ES-I3 (cell line): Measurements from ENCODE around the gene COL1A2.
A peak's percentile ranks its signal among the peaks of the same experiment; 100 is the strongest.

ENCODE experiments used
- H3K36me3 ChIP-seq: 2 replicates; pipeline ENCODE4 v1.6.1; 2013; ENCODE audit warnings: mild to moderate bottlenecking, low read length, control low read depth, moderate library complexity; ENCODE audit not compliant: insufficient read depth
- H3K4me1 ChIP-seq: 2 replicates; pipeline ENCODE4 v1.6.1; 2013; ENCODE audit warnings: mild to moderate bottlenecking, control low read depth, low read length; ENCODE audit not compliant: insufficient read depth
- H3K9ac ChIP-seq: 2 replicates; pipeline ENCODE4 v1.6.1; 2013; ENCODE audit warnings: low read depth, mild to moderate bottlenecking, low read length, moderate library complexity
- H3K9me3 ChIP-seq: 2 replicates; pipeline ENCODE4 v1.6.1; 2013; ENCODE audit warnings: mild to moderate bottlenecking, low read length, moderate library complexity; ENCODE audit not compliant: control insufficient read depth, insufficient read depth

The COL1A2 gene

DNA sequence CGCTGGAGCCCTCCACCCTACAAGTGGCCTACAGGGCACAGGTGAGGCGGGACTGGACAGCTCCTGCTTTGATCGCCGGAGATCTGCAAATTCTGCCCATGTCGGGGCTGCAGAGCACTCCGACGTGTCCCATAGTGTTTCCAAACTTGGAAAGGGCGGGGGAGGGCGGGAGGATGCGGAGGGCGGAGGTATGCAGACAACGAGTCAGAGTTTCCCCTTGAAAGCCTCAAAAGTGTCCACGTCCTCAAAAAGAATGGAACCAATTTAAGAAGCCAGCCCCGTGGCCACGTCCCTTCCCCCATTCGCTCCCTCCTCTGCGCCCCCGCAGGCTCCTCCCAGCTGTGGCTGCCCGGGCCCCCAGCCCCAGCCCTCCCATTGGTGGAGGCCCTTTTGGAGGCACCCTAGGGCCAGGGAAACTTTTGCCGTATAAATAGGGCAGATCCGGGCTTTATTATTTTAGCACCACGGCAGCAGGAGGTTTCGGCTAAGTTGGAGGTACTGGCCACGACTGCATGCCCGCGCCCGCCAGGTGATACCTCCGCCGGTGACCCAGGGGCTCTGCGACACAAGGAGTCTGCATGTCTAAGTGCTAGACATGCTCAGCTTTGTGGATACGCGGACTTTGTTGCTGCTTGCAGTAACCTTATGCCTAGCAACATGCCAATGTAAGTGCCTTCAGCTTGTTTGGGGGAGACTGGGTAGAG lies at the start of gene COL1A2:
TSS of gene COL1A2 (plus strand) at position 459 of the 704 bp plus-strand sequence. CDS start at position 596, 137 bp downstream.
- Histone ChIP-seq H3K9me3 (no peaks in the 10 kb centered on the region), H3K36me3 (no peaks in the 10 kb centered on the region), H3K9ac (peak within 1 kb of the TSS; percentile 93), H3K4me1 (peaks cover 8% of the 10 kb centered on the region)

DNA sequence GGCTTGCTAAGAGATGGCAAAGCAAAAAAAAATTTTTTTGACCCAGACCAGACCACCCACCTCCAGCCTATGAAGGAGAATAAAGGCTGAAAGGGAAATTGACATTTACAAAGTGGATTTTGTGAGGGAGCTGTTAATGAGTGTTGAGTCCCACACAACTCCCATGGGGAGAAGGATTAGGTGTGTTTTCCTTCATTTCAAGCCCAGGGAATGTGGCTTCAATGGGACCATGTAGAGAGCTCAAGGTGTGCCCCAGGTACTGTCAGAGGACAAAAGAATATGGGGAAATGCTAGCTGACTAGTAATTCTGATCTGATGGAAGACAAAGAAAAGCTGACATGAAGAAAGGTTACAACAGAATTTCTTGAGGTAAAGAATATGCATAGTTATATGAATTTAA lies 48.8 kb upstream of the COL1A2 start:
- H3K36me3 ChIP-seq: no peaks in the 10 kb centered on the region
- no peaks in the 10 kb centered on the region; the same call in 1 of the 2 replicates for H3K9me3 ChIP-seq
- H3K4me1 ChIP-seq: peaks cover 7% of the 10 kb centered on the region
- H3K9ac ChIP-seq: no peak overlapping the region

DNA sequence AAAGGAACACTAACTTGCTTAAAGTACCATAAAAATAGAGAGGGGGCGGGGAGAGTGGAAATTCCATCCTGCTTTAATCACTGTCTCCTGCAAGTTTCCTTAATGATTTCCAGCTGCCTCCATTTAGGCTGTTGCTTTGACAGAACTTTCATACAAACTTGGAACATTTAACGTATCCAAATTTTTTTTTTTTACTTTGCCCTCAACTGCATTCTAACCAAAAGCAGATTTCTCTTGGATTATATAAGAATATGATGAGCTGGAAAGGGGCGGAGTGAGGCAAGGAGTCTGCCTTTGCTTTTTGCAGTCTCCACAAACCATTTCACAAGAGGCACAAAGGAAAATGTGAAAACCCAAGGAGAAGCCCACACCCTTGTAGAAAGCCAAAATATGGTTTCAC lies 46.6 kb upstream of the COL1A2 start:
- H3K9me3 ChIP-seq: no peaks in the 10 kb centered on the region; the same call in 1 of the 2 replicates

DNA sequence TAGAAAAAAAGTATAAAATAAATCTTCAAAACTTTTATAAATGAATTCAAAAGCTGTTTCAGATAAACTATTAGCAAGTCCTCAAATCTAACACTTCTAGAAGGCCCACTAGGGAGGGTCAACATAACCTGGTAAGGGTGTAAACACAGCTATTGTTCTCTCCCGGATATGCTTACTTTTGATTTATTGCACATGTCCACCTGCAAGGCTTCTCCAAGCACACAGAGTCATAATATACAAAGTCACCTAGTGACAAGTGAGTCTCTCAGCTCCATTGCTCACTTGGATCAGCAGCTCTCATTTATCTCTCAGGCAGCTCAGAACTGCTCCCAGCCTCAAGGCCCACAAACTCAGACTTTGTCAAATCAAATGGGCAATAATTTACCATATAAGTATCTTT lies 44.0 kb upstream of the COL1A2 start:
- Histone ChIP-seq H3K9me3 (no peaks in the 10 kb centered on the region; the same call in 1 of the 2 replicates), H3K36me3 (no peaks in the 10 kb centered on the region), H3K4me1 (peaks cover 7% of the 10 kb centered on the region), H3K9ac (no peak overlapping the region)

More for the DNA sequence above, 46.6 kb upstream of the COL1A2 start:
- Histone ChIP-seq H3K9ac (no peak overlapping the region), H3K36me3 (no peaks in the 10 kb centered on the region), H3K4me1 (peaks cover 7% of the 10 kb centered on the region)

DNA sequence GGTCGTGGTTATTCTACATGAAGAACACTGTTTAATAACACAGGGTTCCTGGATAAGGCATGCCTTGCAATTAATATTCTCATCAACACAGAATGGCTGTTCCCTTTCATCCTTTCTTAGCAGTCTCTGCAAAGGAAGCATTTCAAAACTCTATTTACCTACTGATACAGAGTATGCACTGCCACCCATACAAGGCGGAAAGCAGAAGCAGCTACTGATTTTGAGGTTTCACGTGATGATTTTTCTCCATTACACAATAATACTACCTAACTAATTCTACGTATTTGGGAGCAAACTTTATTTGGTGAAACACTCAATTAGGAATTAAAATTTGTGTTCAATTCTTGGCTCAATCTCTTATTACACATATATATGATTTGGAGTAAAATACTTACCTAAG lies 43.0 kb upstream of the COL1A2 start:
- Histone ChIP-seq H3K9ac (no peak overlapping the region), H3K36me3 (no peaks in the 10 kb centered on the region), H3K4me1 (peaks cover 7% of the 10 kb centered on the region)

DNA sequence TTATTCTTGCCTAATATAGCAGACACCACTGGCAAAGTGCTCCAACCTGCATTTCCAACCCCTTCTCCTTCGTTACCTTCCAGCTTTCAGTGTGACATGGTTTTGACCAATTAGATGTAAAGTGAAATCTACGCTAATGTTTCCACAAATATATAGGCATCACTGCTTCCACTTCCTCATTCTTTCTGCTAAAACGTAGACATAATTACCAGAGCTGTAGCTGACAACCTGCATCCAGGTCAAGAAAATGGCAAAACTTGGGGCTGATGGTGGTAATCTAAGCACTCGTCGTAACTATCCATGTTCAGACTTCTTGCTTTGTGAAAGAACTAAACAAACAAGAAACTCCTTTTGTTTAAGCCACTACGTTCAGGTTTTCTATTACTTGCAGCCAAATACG lies 41.8 kb upstream of the COL1A2 start:
- no peak overlapping the region for H3K9ac ChIP-seq
- H3K36me3 ChIP-seq: no peaks in the 10 kb centered on the region
- H3K9me3 ChIP-seq: no peaks in the 10 kb centered on the region
- peaks cover 7% of the 10 kb centered on the region; the same call in 1 of the 2 replicates for H3K4me1 ChIP-seq

More for the DNA sequence above, 43.0 kb upstream of the COL1A2 start:
- H3K9me3 ChIP-seq: no peaks in the 10 kb centered on the region

DNA sequence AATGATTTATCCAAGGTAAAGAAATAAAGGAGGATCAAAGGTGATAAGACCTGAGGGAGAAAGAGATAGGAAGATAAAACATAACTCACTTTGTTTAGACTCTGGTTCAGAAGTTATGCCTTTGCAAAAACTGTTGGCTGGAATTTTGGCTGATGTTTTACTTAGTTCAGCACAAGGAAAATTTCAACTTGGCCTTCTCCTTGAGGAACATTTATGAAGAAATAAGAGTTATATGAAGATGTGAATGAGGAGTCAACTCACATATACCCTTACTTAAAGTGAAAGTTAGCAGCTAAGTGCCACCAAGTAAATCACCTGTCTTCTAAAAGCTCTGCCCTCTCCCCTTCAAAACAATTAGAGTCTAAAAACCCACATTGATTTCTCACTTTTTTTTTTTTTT lies 39.7 kb upstream of the COL1A2 start:
- Histone ChIP-seq H3K4me1 (no peaks in the 10 kb centered on the region), H3K36me3 (no peaks in the 10 kb centered on the region), H3K9ac (no peak overlapping the region), H3K9me3 (no peaks in the 10 kb centered on the region)

DNA sequence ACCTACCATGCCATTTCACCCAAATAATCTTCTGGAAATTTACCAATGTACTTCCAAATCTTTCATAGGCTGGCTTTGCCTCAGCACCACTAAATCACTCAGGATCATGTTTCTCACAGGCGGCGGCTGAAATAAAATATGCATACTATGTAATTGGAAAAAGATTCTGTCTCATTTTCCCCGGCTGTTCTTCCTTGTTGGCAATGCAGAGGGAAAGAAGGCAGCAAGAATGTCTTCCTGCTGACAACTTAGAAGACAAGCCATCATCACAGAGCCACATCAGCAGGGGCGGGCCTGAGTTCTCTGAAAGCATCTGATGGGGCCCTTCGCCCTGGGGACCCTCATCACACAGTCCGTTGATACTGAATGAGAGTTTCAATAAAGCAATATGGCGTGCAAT lies 39.2 kb upstream of the COL1A2 start:
- no peaks in the 10 kb centered on the region for H3K4me1 ChIP-seq
- H3K36me3 ChIP-seq: no peaks in the 10 kb centered on the region
- H3K9ac ChIP-seq: no peak overlapping the region
- no peaks in the 10 kb centered on the region for H3K9me3 ChIP-seq

DNA sequence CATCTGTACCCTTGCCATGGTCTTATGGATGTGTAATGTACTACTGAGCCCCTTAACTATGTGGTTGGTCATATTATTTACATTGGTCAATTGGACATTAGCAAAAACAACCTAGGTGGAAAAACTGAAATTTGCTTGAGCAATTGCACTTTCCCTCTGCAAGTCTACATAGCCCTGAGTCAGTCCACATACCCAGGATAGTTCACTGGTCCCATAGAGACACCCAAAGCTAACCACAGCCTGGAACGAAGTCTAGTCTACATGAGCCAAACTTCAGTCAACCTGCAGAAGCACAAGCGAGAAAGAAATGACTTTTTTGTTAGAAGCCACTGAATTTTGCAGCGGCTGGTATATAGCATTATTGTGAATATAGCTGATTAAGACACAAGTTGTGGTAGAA lies 37.6 kb upstream of the COL1A2 start:
- H3K9ac ChIP-seq: no peak overlapping the region
- H3K9me3 ChIP-seq: no peaks in the 10 kb centered on the region
- no peaks in the 10 kb centered on the region for H3K4me1 ChIP-seq
- no peaks in the 10 kb centered on the region for H3K36me3 ChIP-seq

DNA sequence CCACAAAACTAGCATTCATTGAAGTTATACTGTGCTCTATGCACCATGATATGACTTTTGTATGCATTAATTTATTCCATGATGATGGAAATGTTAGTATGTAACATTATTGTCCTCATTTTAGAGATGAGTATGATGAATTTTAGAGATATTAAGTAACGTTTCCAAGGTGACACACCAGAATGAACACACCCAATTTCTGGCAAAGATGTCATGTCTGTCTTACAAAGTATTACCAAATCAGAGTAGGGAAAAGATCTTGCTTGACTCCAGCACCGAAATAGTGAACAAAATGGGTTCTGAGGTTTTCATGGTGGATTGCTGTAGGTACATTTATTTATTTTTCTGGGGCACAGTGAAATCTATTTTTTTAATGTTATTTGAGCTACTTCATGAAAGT lies 33.8 kb upstream of the COL1A2 start:
- H3K9me3 ChIP-seq: no peaks in the 10 kb centered on the region
- H3K36me3 ChIP-seq: no peaks in the 10 kb centered on the region
- H3K4me1 ChIP-seq: no peaks in the 10 kb centered on the region
- no peak overlapping the region for H3K9ac ChIP-seq

DNA sequence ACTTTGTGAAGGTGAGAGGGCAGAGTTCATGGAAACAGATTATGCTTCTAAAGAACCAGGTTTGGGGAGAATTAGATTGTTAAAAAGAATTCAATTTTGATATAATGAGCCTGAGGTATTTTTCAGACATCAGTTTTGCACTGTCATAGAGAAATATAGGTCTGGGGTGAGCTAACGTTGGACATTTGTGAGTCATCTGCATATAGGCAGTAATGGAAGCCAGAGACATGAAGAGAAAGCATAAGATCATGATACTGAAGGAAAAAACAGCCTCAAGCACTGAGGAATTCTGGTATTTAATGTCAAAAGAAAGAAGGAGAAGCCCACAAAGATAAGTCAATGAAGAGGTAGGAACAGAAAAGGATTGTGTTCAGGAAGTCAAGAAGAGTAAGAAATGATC lies 32.4 kb upstream of the COL1A2 start:
- H3K9ac ChIP-seq: no peak overlapping the region
- H3K9me3 ChIP-seq: no peaks in the 10 kb centered on the region
- H3K36me3 ChIP-seq: no peaks in the 10 kb centered on the region
- H3K4me1 ChIP-seq: no peaks in the 10 kb centered on the region

DNA sequence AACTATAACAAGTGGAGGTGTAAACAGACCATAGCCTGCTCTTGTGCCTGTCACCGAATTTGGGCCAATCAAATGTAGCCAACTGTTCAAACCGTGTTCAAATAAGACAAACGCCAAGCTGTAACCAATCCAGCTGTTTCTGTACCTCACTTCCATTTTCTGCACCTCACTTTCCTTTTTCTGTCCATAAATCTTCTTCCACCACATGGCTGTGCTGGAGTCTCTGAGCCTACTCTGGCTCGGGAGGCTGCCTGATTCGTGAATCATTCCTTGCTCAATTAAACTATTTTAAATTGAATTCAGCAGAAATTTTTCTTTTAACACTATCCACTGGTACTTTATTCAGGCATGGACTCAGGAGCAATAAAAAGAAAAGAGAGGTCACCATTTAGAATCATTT lies 29.9 kb upstream of the COL1A2 start:
- Histone ChIP-seq H3K4me1 (0 out of 2 replicates have a peak, but pooled peaks cover 3% of the 10 kb centered on the region), H3K36me3 (no peaks in the 10 kb centered on the region), H3K9ac (no peak overlapping the region)

DNA sequence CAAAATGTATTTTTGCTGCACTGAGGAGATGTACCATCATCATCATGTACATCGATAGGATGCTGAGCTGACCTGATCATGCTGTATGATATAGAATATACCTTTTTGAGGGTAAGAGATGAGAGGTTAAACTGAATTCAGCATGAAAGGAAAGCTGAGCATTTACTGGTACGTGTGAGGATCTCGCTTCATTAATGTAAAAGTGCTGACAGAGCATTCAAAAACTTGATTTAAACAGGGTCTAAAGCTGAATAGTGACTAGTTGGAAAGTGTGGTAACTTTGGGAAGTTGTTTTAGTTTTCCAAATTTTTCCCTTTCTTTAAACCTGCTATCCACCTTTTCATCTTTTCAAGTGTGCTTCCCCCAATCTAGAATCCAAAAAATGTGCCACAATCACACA lies 28.5 kb upstream of the COL1A2 start:
- Histone ChIP-seq H3K4me1 (0 out of 2 replicates have a peak, but pooled peaks cover 3% of the 10 kb centered on the region), H3K9me3 (no peaks in the 10 kb centered on the region), H3K36me3 (no peaks in the 10 kb centered on the region), H3K9ac (no peak overlapping the region)

More for the DNA sequence above, 29.9 kb upstream of the COL1A2 start:
- H3K9me3 ChIP-seq: no peaks in the 10 kb centered on the region

DNA sequence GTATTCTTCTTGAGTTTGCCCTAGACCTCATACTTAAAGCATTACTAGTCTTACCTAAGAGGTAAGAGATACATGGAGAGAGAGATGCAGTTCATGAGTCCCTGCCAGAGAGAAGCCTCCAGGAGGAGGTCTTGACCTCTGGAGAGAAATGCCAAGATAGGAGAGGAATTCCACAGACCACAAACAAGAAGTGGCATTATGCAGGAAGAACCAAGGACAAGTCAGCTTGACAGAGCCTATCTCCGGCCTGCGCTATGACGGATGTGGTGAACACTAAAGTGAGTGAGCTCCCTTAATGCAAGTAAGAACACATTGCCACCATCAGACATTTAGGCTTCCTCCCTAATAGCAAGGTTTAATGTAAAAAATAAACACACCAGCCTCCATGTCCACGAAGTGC lies 27.9 kb upstream of the COL1A2 start:
- H3K9me3 ChIP-seq: no peaks in the 10 kb centered on the region
- H3K4me1 ChIP-seq: 0 out of 2 replicates have a peak, but pooled peaks cover 3% of the 10 kb centered on the region
- H3K9ac ChIP-seq: no peak overlapping the region
- no peaks in the 10 kb centered on the region for H3K36me3 ChIP-seq

DNA sequence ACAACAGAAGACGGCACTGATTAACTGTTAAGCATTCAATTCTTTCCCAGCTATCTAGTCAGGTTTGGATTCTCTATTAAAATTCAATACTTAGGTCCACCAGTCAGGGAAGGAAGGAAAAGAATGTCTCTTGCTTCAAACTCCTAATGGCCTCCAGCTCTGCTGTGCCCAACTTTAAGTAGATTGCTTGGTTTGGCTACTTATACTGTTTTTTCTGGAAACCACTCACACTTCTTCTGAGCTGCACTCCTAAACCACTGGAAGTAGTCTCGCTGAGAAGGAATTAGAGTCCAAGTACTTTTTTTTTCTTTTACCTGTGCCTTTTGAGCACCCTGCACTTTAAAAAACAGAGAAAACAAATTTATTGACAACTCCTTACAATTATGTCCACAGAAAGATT lies 26.7 kb upstream of the COL1A2 start:
- Histone ChIP-seq H3K9me3 (no peaks in the 10 kb centered on the region), H3K4me1 (0 out of 2 replicates have a peak, but pooled peaks cover 3% of the 10 kb centered on the region), H3K36me3 (no peaks in the 10 kb centered on the region), H3K9ac (no peak overlapping the region)
